ENCODE data around the gene SLF2.

- TF ChIP-seq ZFP90 (CRISPR knock-in tag; IDR thresholded peaks at IDR 0.05; ENCODE audit: borderline replicate concordance) = no peak
- TF ChIP-seq ZNF251 (CRISPR knock-in tag; IDR thresholded peaks at IDR 0.05) = no peak
- no peak for TF ChIP-seq ZNF747 (CRISPR knock-in tag; IDR thresholded peaks at IDR 0.05; ENCODE audit: borderline replicate concordance)
- no peak for TF ChIP-seq ARID3A (IDR thresholded peaks at IDR 0.05; ENCODE audit: low read depth, low read length)
- TF ChIP-seq CTCF (CRISPR knock-in tag; IDR thresholded peaks at IDR 0.05) = no peak
- no peak for TF ChIP-seq CHD2 (IDR thresholded peaks at IDR 0.05; ENCODE audit: low read depth, low read length)
- TF ChIP-seq TCF7L2 (IDR thresholded peaks at IDR 0.05; ENCODE audit: low read depth, low read length) = no peak
- TF ChIP-seq GTF3A (CRISPR knock-in tag; conservative IDR thresholded peaks at IDR 0.05) = no peak
- TF ChIP-seq RBM22 (optimal IDR thresholded peaks at IDR 0.05; ENCODE audit: low read length) = no peak
- no peak for TF ChIP-seq ZNF30 (CRISPR knock-in tag; IDR thresholded peaks at IDR 0.05)
- TF ChIP-seq NFIC (IDR thresholded peaks at IDR 0.05; ENCODE audit: low read length) = no peak
- TF ChIP-seq SMAD3 (CRISPR knock-in tag; IDR thresholded peaks at IDR 0.05) = no peak
Observed at GRCh38 chr10:100962351-100963080, 49.8 kb downstream of the SLF2 start.

All from HepG2 (cell line).